Body of pancreas (tissue), 4 donors: ENCODE data around the gene CMTM3. TPM values are rescaled to one million over a fixed set of nuclear protein-coding genes. Genes with fewer than 3 reads are reported as not detected.
A peak's percentile ranks its signal among the peaks of the same experiment; 100 is the strongest.

ENCODE experiments used
- ATAC-seq: fragments of 150-250 bp; one replicate; pipeline ENCODE4 v1.9.1; 2016
- DNase-seq, 4 donors: peaks; one replicate each; pipeline ENCODE4 v3.0.0-alpha.2; 2019
- H3K27ac ChIP-seq, 4 donors: fragments of 200-600 bp; sonication (generic); 1 replicate in 3 of 4; 2 replicates in 1 of 4; pipeline versions ENCODE4 v1.5.1 to v1.6.1; 2016 to 2019; ENCODE audit warnings: mild to moderate bottlenecking in 1 of 4, mixed read lengths in 1 of 4, moderate library complexity in 1 of 4
- H3K27me3 ChIP-seq, 2 donors: fragments of 200-600 bp; sonication (generic); one replicate each; pipeline ENCODE4 v1.6.0; 2016; ENCODE audit warnings: mild to moderate bottlenecking in 1 of 2
- H3K36me3 ChIP-seq, 2 donors: fragments of 200-600 bp; sonication (generic); replicated peaks in 1 of 2; 2 replicates each; pipeline ENCODE4 v1.5.1; 2016; ENCODE audit warnings: low read depth in 2 of 2; ENCODE audit not compliant: insufficient read depth in 1 of 2
- H3K4me1 ChIP-seq: fragments of 200-600 bp; sonication (generic); one replicate; pipeline ENCODE4 v1.6.0; 2016
- H3K4me3 ChIP-seq, 2 donors: fragments of 200-600 bp; sonication (generic); 1 replicate in 1 of 2; 2 replicates in 1 of 2; pipeline ENCODE4 v1.5.1; 2016 to 2019
- H3K9me3 ChIP-seq, 3 donors: fragments of 200-600 bp; sonication (generic); 1 replicate in 2 of 3; 2 replicates in 1 of 3; pipeline ENCODE4 v1.5.1; 2016
- CTCF ChIP-seq, 7 experiments: fragments of 450-650 bp in 4 of 7; fragments of 200-600 bp in 3 of 7; sonication (generic) in 3 of 7; IDR thresholded peaks; one replicate each; pipeline ENCODE4 v1.5.1; 2016 to 2019; ENCODE audit warnings: antibody characterized with exemption in 7 of 7
- POLR2A ChIP-seq, 3 donors: fragments of 450-650 bp; IDR thresholded peaks; one replicate each; pipeline ENCODE4 v1.6.1; 2016; ENCODE audit warnings: antibody characterized with exemption in 3 of 3, mild to moderate bottlenecking in 2 of 3
- WGBS, 2 donors: methylation state at CpG; one replicate each; pipeline ENCODE4 v1.1.5; 2017; 5-methylcytosine and 5-hydroxymethylcytosine counted together
- intact Hi-C: fragments of 100-400 bp; cut with DNase I; formaldehyde crosslinking; loops from one replicate; pipeline ENCODE4 v1.15.1; 2023
- total RNA-seq, 2 donors: library from RNA; depleted of rRNA; stranded (reverse); fragments of >200 nt; gene quantifications; one replicate each; pipeline ENCODE4 v1.1.0, GENCODE V29; 2016

Gene CMTM3
- total RNA-seq, 2 donors from 2014 or later = 4.3 to 6.0 TPM

GRCh38 chr16:66639091-66639885 lies 34.8 kb downstream of the CMTM3 start:
- 81 to 83% methylated on average over 6 of the region's 6 CpGs for WGBS, 2 donors
- peak overlapping the region in 2 of 4 donors; percentile 9 to 34 for H3K27ac ChIP-seq
- DNase-seq (no peak), ATAC-seq (no peak)
- intact Hi-C loops = no loop called here
- no peaks in the 10 kb centered on the region for H3K9me3 ChIP-seq
- H3K4me3 ChIP-seq = no peak overlapping the region
- H3K4me1 ChIP-seq = peaks cover 18% of the 10 kb centered on the region
- H3K36me3 ChIP-seq = no peaks in the 10 kb centered on the region
- TF ChIP-seq CTCF (IDR thresholded peaks at IDR 0.05) (no peak), POLR2A (IDR thresholded peaks at IDR 0.05) (no peak)
- H3K27me3 ChIP-seq = no peaks in the 10 kb centered on the region

- TF ChIP-seq POLR2A (IDR thresholded peaks at IDR 0.05) (no peak), CTCF (IDR thresholded peaks at IDR 0.05) (no peak)
- WGBS, 2 donors = 93 to 100% methylated on average over 2 to 3 of the region's 3 CpGs
- Histone ChIP-seq H3K9me3 (no peaks in the 10 kb centered on the region), H3K4me1 (peaks cover 18% of the 10 kb centered on the region), H3K36me3 (no peaks in the 10 kb centered on the region), H3K27me3 (no peaks in the 10 kb centered on the region), H3K27ac (no peak overlapping the region), H3K4me3 (no peak overlapping the region)
- DNase-seq (no peak), ATAC-seq (no peak)
- intact Hi-C loops = no loop called here
Observed at GRCh38 chr16:66640724-66641314, 36.3 kb downstream of the CMTM3 start.

DNA sequence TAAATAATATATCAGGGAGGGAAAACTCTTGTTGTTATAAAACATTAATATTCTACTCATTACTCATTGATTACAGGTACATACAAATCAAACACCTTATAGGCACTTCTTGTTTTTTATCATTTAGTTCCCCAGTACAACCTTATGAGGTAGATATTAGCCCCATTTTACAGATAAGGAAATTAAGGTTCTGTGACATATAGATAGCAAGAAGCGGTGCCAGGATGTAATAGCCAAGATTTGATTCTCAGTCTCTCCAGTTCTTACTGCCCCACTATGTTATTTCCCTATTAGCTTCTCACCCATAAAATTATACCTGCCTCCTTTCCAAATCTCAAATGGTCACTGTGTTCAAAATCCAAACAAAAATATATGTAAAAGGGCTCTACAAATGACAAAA lies 36.9 kb downstream of the CMTM3 start:
- Histone ChIP-seq H3K9me3 (no peaks in the 10 kb centered on the region), H3K27me3 (no peaks in the 10 kb centered on the region), H3K4me3 (no peak overlapping the region), H3K36me3 (no peaks in the 10 kb centered on the region), H3K27ac (no peak overlapping the region), H3K4me1 (peaks cover 18% of the 10 kb centered on the region)
- no peak for TF ChIP-seq POLR2A (IDR thresholded peaks at IDR 0.05)
- no peak for TF ChIP-seq CTCF (IDR thresholded peaks at IDR 0.05)
- intact Hi-C loops = no loop called here
- DNase-seq (no peak), ATAC-seq (no peak)
- WGBS, 2 donors = 52 to 60% methylated on average over 1 of the region's 1 CpG

- intact Hi-C loops = no loop called here
- Histone ChIP-seq H3K9me3 (no peaks in the 10 kb centered on the region), H3K27ac (no peak overlapping the region), H3K27me3 (no peaks in the 10 kb centered on the region), H3K36me3 (no peaks in the 10 kb centered on the region), H3K4me3 (no peak overlapping the region), H3K4me1 (peaks cover 11% of the 10 kb centered on the region)
- DNase-seq (no peak), ATAC-seq (no peak)
- 93 to 100% methylated on average over 1 of the region's 1 CpG for WGBS, 2 donors
- TF ChIP-seq CTCF (IDR thresholded peaks at IDR 0.05) (no peak), POLR2A (IDR thresholded peaks at IDR 0.05) (no peak)
Observed at GRCh38 chr16:66647866-66648265, 43.4 kb downstream of the CMTM3 start.
